Daoy (cell line): ENCODE results near the gene ATG14. TPM values are rescaled to one million over a fixed set of nuclear protein-coding genes. Genes with fewer than 3 reads are reported as not detected.
"Not testable (repeated sequence)": the region's sequence is repeated elsewhere in the genome, so short reads cannot be mapped to it uniquely, and the experiment has no call there.

Source experiments
- DNase-seq: peaks from one replicate; pipeline ENCODE4 v3.0.0-alpha.2; 2015; ENCODE audit warnings: low read depth
- total RNA-seq: library from RNA; depleted of rRNA; stranded (reverse); fragments of >200 nt; shearing (Covaris generic); gene quantifications from 2 replicates; pipeline ENCODE4 v1.2.3, GENCODE V29; 2014; rRNA removed

The ATG14 gene, protein sequence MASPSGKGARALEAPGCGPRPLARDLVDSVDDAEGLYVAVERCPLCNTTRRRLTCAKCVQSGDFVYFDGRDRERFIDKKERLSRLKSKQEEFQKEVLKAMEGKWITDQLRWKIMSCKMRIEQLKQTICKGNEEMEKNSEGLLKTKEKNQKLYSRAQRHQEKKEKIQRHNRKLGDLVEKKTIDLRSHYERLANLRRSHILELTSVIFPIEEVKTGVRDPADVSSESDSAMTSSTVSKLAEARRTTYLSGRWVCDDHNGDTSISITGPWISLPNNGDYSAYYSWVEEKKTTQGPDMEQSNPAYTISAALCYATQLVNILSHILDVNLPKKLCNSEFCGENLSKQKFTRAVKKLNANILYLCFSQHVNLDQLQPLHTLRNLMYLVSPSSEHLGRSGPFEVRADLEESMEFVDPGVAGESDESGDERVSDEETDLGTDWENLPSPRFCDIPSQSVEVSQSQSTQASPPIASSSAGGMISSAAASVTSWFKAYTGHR
- total RNA-seq = 12.2 and 12.7 TPM in 2 replicates

DNA sequence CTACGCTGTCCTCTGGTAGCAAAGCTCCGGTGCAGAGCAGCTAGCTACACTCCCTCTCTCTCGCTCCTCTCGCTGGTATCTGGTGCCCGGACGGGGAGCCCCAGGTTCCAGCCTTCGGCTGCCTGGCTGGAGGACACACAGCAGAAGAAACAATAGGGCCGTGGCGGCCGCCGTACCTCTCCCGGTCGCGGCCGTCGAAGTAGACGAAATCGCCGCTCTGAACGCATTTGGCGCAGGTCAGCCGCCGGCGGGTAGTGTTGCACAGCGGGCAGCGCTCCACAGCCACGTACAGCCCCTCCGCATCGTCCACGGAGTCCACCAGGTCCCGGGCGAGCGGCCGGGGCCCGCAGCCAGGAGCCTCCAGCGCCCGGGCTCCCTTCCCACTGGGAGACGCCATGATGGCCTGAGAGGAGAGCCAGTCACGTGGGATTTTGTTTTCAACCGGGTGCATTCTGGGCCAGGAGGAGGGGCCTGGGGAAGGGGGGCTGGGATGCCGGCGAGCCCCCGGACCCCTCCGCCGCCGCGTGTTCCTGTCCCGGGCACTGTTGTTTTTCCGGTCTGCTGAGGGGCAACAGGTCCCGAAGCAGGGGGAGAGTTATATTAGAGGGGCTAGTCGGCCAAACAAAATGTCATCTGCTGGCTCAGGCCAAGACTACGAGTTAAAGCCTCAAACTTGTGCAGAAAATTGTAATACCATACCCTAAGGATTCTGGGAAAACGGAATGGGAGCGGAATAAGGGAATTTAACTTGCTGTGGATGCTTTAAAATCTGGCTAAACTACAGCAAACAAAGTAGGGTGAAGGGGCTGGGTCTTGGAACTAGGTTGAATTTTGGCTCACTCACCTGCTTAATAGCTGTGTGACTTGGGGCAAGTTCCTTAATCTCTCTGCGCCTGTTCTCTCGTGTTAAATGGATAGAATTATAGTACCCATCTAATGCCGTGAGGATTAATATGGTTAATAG is at the start of gene ATG14:
ATG14 (minus strand) TSS at position 405 of the 964 bp plus-strand sequence; CDS start at position 397, 8 bp downstream.
- DNase-seq = peak; percentile 90

DNA sequence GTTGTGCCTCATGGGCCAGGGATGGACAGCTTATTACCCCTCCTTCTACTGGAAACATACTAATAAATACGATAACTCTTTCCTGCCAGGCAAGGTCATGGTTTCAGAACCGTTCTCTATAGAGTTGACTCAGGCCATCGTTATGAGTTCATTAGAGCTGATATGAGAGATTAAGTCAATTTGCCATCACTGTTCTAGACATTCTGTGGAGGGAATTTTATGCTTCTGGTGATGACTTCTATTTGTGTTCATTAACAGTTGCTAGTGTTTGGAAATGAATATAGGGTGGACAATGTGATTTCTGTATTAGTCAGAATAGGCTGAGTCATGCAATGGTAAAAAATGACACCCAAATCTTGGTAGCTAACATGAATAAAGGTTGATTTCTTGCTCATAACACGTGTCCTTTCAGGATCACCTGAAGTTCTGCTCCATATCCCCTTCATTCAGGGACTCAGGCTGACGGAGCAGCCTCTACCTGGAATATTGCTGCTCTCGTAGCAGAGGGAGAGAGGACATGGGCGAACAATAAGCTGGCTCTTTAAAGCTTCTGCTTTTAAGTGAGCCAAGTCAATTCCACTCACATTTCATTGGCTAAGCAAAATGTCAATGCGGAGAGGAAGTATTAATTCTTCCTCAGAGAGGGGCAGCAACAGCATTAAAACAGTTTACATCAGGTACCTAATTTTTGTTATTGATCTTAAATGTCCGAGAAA is 47.3 kb upstream of the ATG14 start:
- peak; percentile 65 for DNase-seq

DNA sequence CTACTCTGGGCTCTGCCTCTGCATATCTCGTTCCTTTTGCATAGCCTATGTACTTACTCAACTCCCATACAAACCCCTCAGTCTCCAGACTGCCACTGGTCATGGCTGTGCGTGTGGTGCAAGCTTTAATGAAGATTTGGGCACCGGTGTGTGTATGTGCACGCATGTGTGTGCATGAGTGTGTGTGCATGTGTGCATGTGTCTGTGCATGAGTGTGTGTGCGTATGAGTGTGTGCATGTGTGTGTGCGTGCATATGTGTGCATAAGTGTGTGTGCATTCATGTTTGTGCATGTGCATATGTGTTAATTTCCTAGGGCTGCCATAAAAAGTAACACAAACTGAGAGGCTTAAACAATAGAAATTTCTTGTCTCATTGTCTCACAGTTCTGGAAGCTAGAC is 45.9 kb upstream of the ATG14 start:
- DNase-seq = no peak

GRCh38 chr14:55456411-55456810 is 44.8 kb upstream of the ATG14 start:
- DNase-seq = not testable (repeated sequence)

DNA sequence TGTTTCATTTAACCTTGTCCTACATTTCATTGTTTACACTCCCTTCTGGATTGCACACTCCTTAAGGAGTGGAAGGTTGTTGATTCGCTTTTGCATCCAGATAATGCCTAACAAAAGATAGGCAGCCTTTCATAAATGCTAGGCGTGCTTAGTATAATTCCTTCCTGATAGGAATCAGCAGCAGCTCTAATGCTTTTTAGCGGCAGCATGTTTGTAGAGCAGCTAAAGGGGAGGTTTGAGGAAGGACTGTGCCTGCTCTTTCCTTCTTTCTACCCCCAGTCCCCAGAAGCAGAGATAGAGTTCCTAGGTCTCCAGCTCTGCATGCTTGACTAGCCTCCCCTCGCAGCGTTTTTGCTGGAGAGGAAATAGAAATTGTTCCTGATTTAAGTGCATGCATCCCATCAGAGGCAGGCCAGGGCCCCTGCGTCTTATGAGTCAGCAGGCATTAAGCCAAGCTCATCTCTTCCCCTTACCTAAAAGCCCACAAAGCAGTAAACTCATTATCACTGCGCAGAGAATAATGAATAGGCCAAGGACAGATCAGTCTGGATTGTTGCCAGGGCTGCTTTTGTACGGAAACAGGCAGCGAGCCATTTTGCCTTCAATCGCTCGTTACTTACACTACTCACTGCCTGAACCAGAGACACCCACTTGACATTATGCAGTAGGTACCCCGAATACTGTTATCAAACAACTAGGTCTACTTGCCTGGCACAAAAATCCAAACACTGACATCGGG is 42.8 kb upstream of the ATG14 start:
- DNase-seq = peak; percentile 89

- DNase-seq = no peak
Observed at GRCh38 chr14:55451950-55452349, 40.3 kb upstream of the ATG14 start.

- DNase-seq = no peak
Observed at GRCh38 chr14:55451398-55451797, 39.8 kb upstream of the ATG14 start.

DNA sequence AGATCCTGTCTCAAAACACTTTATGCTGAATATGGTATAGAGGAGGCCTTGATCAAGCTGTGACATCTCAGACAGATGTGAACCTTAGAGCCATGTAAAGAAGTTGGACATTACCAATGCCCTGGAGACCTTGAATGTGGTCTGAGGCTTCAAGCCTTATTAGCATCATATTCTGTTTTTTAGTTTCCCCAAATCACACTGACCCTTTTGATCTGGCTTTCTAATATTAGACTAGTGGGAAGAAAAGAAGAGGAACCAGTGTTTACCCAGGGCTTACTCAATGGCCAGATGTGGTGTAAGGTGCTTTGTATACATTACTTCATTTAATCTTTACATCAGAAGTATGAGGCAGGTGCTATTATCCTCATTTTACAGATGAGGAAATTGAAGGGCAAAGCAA is 39.4 kb upstream of the ATG14 start:
- no peak for DNase-seq

- DNase-seq = no peak
Observed at GRCh38 chr14:55450539-55450938, 38.9 kb upstream of the ATG14 start.

GRCh38 chr14:55450124-55450523 is 38.5 kb upstream of the ATG14 start:
- no peak for DNase-seq

DNA sequence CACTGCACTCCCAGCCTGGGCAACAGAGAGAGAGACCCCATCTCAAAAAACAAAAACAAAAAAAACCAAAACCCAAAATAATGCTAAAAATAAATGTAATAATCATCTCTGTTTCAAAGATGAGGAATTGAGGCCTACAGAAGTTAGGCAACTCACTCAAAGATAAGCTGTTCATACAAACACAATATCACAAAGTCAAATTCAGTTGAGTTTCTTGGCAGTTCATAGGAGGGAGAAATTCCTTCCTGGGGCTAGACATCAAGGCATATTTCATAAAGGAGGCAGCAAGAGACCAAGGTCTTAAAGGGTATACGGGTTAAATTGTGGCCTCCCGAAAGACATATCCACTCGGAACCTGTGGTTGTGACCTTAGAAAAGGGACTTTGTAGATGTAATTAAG is 37.5 kb upstream of the ATG14 start:
- DNase-seq = no peak

DNA sequence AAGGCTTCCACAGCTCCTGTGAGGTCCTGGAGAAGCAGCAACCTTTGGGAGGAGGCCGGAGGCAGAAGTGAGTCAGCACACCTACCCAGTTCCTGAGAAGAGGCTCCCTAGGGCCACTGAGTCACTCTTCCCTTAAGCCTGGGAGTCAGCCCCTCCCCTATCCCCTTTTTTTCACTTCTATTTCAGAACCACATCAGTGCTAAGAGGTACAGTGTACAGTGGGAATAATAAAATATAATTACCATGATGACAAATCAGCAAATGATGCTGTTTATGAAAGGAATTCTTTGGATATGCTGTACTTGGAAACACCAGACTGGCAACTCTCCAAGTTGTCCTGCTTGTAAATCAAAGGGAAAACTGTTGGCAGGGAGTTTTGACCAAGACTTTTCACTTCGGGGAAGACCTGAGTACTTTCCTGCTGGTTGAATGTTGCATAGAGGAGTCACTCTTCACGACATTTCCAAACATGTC is 36.5 kb upstream of the ATG14 start:
- DNase-seq = peak; percentile 99

- DNase-seq = peak; percentile 84
Observed at GRCh38 chr14:55446833-55447232, 35.2 kb upstream of the ATG14 start.

DNA sequence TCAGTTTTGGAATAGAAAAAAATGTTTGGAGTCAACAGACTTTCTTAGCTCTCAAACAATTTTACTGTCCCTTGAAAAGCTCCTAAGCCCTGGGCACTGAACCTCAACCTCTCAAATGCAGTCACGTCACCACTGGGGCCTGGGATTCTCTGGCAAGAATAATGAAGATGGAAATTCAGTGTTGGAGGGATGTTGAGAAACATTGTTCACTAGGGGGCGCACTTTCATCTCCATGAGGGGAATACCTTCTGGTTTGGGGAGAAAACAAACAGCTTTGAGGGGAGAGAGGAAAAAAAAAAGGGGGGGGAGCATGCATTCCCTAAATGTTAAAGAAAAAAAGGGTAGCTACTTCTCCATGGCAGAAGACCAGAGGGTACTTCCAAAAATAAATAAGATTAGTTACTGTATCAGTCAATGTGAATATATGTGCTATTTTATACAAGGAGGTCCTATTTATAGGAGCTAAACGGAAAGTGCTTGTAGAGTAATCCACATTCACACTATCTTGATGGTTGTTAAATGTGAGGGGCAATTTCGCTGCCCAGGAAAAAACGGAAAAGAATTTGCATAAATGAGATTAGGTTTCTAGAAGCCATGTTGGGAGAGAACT is 34.6 kb upstream of the ATG14 start:
- DNase-seq = peak; percentile 87

GRCh38 chr14:55441286-55441685 is 29.7 kb upstream of the ATG14 start:
- no peak for DNase-seq

DNA sequence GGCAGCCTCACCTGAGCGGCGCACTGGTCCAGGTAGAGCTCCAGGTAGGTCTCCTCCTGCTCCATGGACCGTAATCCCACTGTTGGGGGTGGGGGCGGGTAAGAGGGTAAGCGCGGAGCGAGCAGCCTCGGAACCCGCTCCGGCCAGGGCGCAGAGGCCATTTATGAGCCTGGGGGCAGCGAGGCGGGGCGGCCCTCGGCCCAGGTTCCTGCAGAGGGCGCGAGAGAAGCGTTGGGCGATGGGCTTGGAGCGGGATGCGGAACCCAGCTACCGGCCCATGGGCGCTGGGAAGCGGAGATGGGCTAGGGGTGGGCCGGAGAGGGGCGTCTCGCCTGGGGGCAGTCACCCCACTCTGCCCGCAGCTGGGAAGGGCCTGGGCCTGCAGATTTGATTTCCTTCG is 28.8 kb upstream of the ATG14 start, which contains the start of gene TBPL2:
TBPL2 (minus strand) TSS at position 232 of the 400 bp plus-strand sequence; CDS start at position 65, 167 bp downstream.
- no peak for DNase-seq

- peak; percentile 65 for DNase-seq
Observed at GRCh38 chr14:55438066-55438683, 26.5 kb upstream of the ATG14 start.

- DNase-seq = no peak
Observed at GRCh38 chr14:55436931-55437330, 25.3 kb upstream of the ATG14 start.

- no peak for DNase-seq
Observed at GRCh38 chr14:55436519-55436918, 24.9 kb upstream of the ATG14 start.

DNA sequence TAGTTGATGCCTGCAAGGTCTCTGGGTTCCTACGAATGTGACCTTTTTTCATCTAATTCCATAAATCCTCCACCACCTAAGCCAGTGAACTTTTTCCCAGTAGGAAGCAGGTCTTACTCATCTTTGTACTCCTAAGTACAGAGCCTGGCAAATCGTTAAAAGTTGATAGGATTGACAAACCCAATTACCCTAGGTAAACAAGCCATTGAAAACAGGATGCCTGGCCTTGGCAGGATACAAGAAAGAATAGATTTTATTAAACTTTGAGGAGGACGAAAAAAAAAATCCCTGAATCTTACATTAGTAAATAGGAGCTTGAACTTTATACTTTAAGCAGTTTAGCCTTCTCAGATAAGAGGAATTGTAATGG is 23.2 kb upstream of the ATG14 start:
- no peak for DNase-seq
